ENCODE results near the gene PAPOLG.
"Not testable (repeated sequence)": the region's sequence is repeated elsewhere in the genome, so short reads cannot be mapped to it uniquely, and the experiment has no call there.

PAPOLG gene

GRCh38 chr2:60825666-60826065 lies 69.6 kb downstream of the PAPOLG start:
- no peak for DNase-seq

- DNase-seq, result no peak
Measured at GRCh38 chr2:60826111-60826510, 70.0 kb downstream of the PAPOLG start.

GRCh38 chr2:60826860-60827259 lies 70.8 kb downstream of the PAPOLG start:
- not testable (repeated sequence) for DNase-seq

- DNase-seq, result no peak
Measured at GRCh38 chr2:60827369-60827768, 71.3 kb downstream of the PAPOLG start.

GRCh38 chr2:60830991-60831390 lies 74.9 kb downstream of the PAPOLG start:
- DNase-seq, result no peak

GRCh38 chr2:60831921-60832320 lies 75.9 kb downstream of the PAPOLG start:
- no peak for DNase-seq

GRCh38 chr2:60832621-60833020 lies 76.6 kb downstream of the PAPOLG start:
- DNase-seq, result no peak

- DNase-seq, result no peak
Measured at GRCh38 chr2:60834270-60834717, 78.2 kb downstream of the PAPOLG start.

GRCh38 chr2:60836491-60836890 lies 80.4 kb downstream of the PAPOLG start:
- DNase-seq, result no peak

- no peak for DNase-seq
Measured at GRCh38 chr2:60837123-60837522, 81.1 kb downstream of the PAPOLG start.

GRCh38 chr2:60838481-60838880 lies 82.4 kb downstream of the PAPOLG start:
- no peak for DNase-seq

GRCh38 chr2:60839126-60839813 lies 83.2 kb downstream of the PAPOLG start:
- DNase-seq, result no peak

- DNase-seq, result no peak
Measured at GRCh38 chr2:60840880-60841279, 84.8 kb downstream of the PAPOLG start.

- no peak for DNase-seq
Measured at GRCh38 chr2:60843006-60843405, 86.9 kb downstream of the PAPOLG start.

- no peak for DNase-seq
Measured at GRCh38 chr2:60844105-60844504, 88.0 kb downstream of the PAPOLG start.

- DNase-seq, result no peak
Measured at GRCh38 chr2:60847854-60848253, 91.8 kb downstream of the PAPOLG start.
